GM19043 (cell line): Measurements from ENCODE around the gene CARMIL3.
A peak's percentile ranks its signal among the peaks of the same experiment; 100 is the strongest.

Experiments used
- ATAC-seq: cut with Tn5 transposase; IDR thresholded peaks from one replicate; pipeline ENCODE4 v1.9.1; 2021; ENCODE audit warnings: low read depth; ENCODE audit not compliant: unreplicated experiment

Gene CARMIL3

DNA sequence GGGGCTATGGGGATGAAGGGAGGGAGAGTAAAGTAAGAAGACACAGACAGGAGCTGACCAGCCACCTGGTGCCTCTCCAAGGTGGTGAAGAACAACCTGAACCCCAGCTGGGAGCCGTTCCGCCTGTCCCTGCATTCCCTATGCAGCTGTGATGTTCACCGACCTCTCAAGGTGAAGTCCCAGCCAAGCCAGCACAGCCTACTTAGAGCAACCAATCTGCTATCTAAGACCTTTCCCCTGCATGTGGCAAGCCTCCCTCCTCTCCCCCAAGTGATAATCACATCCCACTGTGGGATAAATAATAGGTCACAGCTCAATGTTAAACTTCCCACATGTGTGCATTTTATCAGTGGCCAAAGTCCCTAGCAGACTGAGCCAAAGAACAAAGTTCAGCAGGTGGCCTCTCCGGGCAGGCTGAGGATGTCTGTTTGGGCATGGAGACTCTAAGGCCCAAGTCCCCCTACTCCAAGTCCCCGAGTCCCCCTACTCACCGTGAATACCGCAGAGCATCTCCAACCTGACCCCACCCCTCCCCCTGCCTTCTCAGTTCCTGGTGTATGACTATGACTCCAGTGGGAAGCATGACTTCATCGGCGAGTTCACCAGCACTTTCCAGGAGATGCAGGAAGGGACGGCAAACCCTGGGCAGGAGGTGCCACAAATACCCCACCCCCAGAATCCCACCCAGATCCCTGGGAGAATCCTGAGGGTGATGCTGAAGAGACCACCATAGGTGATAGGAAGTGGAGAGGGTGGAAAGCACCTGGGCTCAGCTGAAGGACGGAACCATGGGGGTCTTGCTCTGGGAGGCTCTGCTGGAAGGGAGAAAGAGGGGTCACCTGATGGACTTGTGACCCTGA is 23.0 kb downstream of the CARMIL3 start:
- ATAC-seq: no peak

DNA sequence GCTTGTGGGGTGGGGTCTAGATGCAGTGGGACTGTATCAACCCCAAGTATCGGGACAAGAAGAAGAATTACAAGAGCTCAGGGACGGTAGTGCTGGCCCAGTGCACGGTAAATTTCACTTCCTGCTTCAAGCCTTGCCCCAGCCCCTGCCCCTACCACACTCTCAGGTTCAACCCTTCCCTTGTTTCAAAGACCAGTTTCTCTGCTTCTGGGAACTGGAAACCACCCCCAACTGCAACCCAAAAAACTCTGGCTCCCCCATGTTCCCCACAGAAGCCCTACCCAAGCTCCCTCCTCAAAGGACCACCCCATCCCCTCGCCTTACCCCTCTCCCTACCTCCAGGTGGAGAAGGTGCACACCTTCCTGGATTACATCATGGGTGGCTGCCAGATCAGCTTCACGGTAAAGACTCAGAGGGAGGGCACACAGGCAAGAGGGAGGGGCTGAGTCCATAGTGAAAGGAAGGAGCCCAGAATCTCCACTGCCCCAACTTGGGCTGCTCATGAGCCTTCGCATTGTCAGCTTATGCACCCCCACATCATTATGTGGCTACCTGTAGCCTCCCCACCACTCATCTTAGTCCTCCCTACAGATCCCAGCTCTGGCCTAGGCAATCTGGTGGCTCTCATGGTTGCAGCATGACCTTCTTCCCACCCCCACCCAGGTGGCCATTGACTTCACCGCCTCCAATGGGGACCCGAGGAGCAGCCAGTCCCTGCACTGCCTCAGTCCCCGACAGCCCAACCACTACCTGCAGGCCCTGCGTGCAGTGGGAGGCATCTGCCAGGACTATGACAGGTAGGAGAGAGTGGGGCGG is 23.9 kb downstream of the CARMIL3 start:
- ATAC-seq: no peak

- ATAC-seq: no peak
Observed at GRCh38 chr14:24076302-24076601, 24.4 kb downstream of the CARMIL3 start.

DNA sequence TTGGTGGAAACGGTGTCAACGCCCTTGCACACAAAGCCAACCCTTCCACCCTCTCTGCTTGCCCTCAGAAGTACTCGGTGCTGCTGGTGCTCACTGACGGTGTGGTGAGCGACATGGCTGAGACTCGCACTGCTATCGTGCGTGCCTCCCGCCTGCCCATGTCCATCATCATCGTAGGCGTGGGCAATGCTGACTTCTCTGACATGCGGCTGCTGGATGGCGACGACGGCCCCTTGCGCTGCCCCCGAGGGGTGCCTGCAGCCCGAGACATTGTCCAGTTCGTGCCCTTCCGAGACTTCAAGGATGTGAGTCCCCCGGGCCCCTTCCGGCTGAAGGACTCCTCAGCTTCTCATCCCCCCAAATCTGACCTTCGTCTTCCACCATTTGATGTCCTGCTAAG is 25.3 kb downstream of the CARMIL3 start:
- ATAC-seq: no peak

DNA sequence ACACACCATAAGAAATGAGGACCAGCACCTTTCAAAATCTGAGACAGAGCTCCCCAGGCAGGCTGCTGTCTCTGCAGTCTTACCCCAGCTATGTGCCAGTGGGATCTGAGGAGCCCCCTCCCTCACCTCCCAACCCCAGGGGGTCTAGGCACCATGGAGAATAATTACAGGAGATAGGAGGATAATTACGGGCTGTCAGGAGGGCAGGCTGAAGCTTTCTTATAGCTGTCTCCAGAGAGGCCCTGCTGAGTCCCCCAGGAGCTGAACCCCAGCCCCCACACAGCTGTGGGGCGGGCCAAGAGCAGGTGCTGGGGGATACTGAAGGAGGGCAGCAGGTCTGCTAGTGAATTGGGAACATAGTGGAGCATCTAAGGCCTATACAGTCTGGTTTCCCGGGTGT is 26.3 kb downstream of the CARMIL3 start:
- no peak for ATAC-seq

- ATAC-seq: no peak
Observed at GRCh38 chr14:24079491-24080141, 27.8 kb downstream of the CARMIL3 start.

DNA sequence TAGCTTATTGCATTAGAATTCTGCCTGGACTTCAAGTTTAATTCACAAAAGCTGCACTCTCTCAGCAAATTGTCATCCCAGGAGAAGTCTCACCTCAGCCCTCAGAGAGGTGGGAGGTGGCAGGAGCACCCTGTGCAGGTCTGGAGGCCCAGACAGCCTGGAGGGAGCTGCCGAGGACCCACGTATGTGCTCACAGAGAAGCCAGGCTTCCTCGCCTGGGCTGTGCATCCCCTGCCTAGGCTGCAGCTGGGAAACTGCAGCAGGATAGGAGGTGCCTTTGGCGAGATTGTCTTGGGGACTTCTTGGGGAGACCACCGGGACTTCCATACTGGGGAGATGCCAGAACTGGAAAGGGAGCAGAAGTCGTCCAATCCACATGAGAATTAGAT is 28.3 kb downstream of the CARMIL3 start:
- no peak for ATAC-seq

- peak; percentile 78 for ATAC-seq
Observed at GRCh38 chr14:24080888-24081738, 29.3 kb downstream of the CARMIL3 start.

DNA sequence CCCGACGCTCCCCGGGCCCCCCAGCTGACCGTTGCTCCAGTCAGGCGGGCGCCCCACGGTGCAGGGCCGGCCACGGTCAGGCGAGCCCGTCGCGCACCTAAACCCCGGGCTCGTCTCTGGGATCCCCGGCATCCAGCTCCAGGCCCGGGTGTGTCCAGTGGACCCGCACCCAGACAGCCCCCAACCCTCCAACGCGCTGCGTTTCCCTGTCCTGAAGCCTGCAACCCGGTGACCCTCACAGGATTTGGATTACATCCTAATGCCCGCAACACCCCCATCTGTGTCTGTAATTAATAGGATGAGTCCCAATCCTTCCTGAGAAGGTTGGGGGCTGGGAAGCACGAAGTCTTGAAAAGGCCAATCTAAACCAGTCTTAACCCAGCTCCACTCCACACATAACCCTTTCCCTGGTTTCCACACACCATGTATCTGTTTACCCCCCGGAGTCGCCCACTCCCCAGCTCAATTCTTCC is 30.0 kb downstream of the CARMIL3 start:
- no peak for ATAC-seq

DNA sequence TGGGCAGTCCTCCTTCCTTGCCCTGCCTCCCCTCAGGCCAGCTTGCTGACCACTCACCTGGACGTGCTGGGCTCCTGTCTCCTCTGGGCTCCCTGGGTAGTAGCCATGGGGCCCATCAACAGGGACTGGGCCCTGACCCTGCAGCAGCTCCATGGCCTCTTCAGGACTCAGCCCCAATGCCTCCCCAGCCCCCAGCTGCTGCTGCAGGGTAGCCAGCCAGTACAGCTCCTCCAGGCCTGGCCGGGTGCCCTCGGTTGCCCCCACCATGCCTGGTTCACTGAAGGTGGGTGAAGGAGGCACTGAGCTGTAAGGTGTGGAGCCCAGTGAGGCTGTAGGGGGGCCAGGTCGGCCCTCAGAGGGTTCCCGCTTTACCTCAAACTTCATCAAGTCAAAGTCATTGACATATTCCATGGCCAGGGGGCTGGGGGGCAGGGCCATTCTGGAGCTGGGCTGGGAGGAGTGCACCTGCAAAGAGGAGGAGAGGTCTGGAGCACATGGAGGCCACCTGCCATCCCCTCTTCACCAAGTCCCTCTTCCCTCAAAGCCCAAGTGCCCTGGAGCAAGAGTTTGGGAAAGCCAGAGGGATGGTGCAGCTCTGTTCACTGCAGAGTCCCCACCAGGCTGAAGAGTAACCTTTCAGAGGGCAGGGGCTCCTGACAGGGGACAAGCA is 30.7 kb downstream of the CARMIL3 start:
- no peak for ATAC-seq

- no peak for ATAC-seq
Observed at GRCh38 chr14:24083462-24083861, 31.7 kb downstream of the CARMIL3 start.

DNA sequence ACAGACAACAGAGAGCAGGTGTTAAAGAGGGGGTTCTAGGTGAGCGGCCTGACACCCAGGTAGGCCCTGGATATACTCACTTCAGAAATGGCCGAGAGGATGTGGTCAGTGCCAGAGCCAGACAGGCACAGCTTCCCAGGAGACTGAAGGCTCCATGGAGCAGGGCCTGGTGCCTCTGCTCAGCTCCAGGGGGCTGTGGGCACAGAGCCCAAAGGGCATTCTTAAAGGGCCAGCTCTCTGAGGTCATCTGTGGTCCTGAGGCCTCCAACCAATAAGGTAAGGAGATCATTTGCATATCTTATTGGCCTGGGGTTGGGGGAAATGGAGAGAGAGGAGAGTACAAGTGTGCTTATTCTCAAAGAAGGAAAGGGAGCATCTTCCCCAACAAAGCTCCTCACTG is 32.6 kb downstream of the CARMIL3 start:
- ATAC-seq: no peak

GRCh38 chr14:24085215-24085614 is 33.4 kb downstream of the CARMIL3 start:
- no peak for ATAC-seq

DNA sequence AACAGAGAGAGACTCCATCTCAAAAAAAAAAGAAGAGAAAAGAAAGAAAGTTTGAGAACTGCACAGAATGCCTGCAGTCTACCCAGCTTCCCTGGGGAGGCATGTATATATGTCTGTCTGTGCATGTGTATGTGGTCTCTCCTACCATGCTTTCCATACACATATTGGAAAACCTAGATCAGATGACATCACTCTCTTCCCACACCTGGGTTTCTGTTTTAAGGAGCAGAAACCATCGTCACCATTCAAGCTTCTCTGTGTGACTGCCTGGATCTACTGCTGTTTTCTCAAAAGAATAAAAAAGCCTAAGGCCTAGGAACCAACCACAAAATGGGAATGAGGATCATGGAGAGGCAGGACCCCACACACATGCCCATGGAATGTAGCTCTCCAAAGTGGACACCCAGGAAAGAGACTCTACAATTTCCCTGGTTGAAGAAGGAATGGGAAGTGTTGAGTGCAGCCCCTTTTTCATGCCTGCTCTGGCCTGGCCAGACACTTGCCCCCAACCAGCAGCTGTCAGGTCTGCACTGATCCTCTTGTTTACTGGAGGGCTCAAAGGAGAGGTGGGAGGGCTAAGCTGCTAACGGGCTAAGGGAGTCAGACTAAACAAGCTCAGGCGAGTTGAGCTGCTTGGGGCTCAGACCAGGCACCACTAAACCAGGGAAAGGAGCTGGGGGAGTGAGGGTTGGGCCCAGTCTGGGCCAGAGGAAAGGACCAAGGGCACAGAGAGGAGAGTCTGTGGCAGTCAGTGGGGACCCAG is 34.6 kb downstream of the CARMIL3 start:
- ATAC-seq: no peak

- ATAC-seq: no peak
Observed at GRCh38 chr14:24087004-24087403, 35.2 kb downstream of the CARMIL3 start.

DNA sequence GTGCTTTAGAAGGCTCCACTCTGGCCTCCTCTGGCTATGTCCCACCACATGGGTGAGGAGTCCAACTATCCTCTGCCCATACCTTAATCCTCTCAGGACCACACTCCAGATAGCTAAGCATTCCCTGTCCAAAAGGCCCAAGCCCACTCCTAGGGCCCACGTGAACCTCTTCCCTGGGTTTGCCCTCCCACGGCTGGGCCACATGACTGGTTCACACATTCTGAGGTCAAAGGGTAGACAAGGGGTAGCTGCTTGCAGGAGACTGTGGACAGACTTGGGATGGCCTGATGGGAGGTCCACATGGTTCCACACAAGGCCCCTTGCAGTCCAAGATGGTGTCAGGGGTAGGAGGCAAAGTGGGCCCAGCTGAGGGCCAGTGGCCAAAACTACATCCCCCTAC is 36.3 kb downstream of the CARMIL3 start:
- ATAC-seq: no peak

GRCh38 chr14:24089890-24090289 is 38.1 kb downstream of the CARMIL3 start:
- no peak for ATAC-seq

GRCh38 chr14:24092110-24092504 is 40.3 kb downstream of the CARMIL3 start:
- ATAC-seq: no peak

GRCh38 chr14:24092505-24093206 is 40.8 kb downstream of the CARMIL3 start:
- ATAC-seq: no peak
